Stimulated activated naive B cell treated with anti-CD40 and anti-IgM and Interleukin-4, amounts not matched to agents 10 μg/mL and 1 μg/mL and 100 μg/mL, for 72 hours (primary cell): ENCODE measurements around the gene PLVAP.

Source experiments
- ATAC-seq, 2 donors: fragments of 150-1000 bp; cut with Tn5 transposase; replicated peaks; 2 replicates each; pipeline ENCODE4 v1.10.0; 2021; ENCODE audit warnings: moderate library complexity in 1 of 2
- DNase-seq: peaks from one replicate; pipeline ENCODE4 v3.0.0; 2021
- H3K27ac Mint-ChIP-seq: one replicate; pipeline ENCODE4 v1.8.0; 2022; ENCODE audit warnings: mild to moderate bottlenecking, mixed read lengths
- H3K27me3 Mint-ChIP-seq, 2 donors: one replicate each; pipeline ENCODE4 v1.8.0; 2022; ENCODE audit warnings: mixed read lengths in 2 of 2
- H3K36me3 Mint-ChIP-seq, 2 donors: one replicate each; pipeline ENCODE4 v1.8.0; 2022; ENCODE audit warnings: mixed read lengths in 2 of 2, mild to moderate bottlenecking in 1 of 2
- H3K4me1 Mint-ChIP-seq, 2 donors: one replicate each; pipeline ENCODE4 v1.8.0; 2022; ENCODE audit warnings: mixed read lengths in 2 of 2, mild to moderate bottlenecking in 1 of 2
- H3K4me3 Mint-ChIP-seq, 2 donors: one replicate each; pipeline ENCODE4 v1.8.0; 2022; ENCODE audit warnings: mild to moderate bottlenecking in 2 of 2, mixed read lengths in 2 of 2, moderate library complexity in 1 of 2
- H3K9me3 Mint-ChIP-seq, 2 donors: one replicate each; pipeline ENCODE4 v1.8.0; 2022; ENCODE audit warnings: mixed read lengths in 2 of 2, mild to moderate bottlenecking in 1 of 2

The PLVAP gene

GRCh38 chr19:17329366-17330261 lies 47.5 kb downstream of the PLVAP start:
- Mint-ChIP-seq H3K4me1 (peaks cover 17 to 36% of the 10 kb centered on the region in 2 donors), H3K27ac (peak overlapping the region; percentile 47)
- no peak for ATAC-seq

GRCh38 chr19:17328517-17329365 lies 48.4 kb downstream of the PLVAP start:
- peak overlapping the region; percentile 69 to 81 for H3K4me3 Mint-ChIP-seq
- peaks cover 15 to 17% of the 10 kb centered on the region in 2 donors for H3K27me3 Mint-ChIP-seq
- no peak overlapping the region for H3K27ac Mint-ChIP-seq

More at GRCh38 chr19:17329366-17330261, 47.5 kb downstream of the PLVAP start:
- H3K36me3 Mint-ChIP-seq, result peaks cover 9 to 11% of the 10 kb centered on the region in 2 donors
- H3K27me3 Mint-ChIP-seq, result peaks cover 15 to 17% of the 10 kb centered on the region in 2 donors
- peaks cover 0 to 3% of the 10 kb centered on the region in 2 donors for H3K9me3 Mint-ChIP-seq
- H3K4me3 Mint-ChIP-seq, result peak overlapping the region in 1 of 2 donors; percentile 64
- no peak for DNase-seq

DNA sequence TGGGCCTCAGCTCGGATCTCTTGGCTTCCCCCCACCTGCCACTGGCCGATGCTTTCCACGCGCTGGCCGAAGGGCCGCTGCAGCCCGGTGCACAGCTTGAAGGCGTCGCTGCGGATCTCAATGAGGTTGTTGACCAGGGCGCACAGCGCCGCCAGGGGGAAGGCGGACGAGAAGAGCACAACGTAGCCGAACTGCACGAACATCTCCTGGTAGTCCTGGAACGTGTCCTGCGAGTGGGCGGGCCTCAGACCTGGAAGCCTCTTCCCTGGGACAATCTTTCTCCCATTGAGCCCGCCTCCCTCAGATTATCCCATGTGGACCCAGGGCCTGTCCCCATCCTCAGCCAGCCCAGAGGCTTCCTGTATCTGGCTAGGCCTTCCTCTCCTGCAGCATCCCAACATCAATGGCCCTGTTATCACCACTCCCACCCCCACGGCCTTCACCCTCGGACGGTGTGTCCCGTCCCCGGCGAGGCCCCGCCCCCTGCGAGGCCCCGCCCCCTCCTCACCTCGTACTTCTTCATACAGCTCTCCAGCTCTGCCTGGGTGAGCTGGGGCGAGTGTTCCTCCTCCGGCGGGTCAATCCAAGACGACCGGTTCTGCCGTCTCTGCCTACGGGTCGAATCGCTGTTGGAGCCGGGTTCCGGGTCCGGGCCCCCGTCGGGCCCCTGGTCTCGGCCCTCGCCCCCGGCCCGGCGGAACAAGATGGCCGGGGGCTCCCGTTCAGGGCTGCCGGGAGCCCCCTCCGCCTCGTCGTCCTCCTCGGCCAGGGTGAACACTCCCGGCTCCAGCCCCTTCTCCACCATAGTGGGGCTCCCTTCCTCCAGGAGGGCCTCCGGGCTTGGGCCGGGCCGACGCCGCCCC lies 49.3 kb downstream of the PLVAP start:
- Mint-ChIP-seq H3K9me3 (peaks cover 0 to 3% of the 10 kb centered on the region in 2 donors), H3K27me3 (peaks cover 15% of the 10 kb centered on the region in 2 donors), H3K4me1 (peaks cover 15 to 29% of the 10 kb centered on the region in 2 donors), H3K27ac (peak overlapping the region; percentile 14), H3K4me3 (peak overlapping the region; percentile 69 to 81), H3K36me3 (peaks cover 4 to 10% of the 10 kb centered on the region in 2 donors)
- peak; percentile 71 to 77 for ATAC-seq
- DNase-seq, result no peak

More at GRCh38 chr19:17328517-17329365, 48.4 kb downstream of the PLVAP start:
- ATAC-seq (peak; percentile 24 to 26), DNase-seq (no peak)
- Mint-ChIP-seq H3K4me1 (peaks cover 14 to 29% of the 10 kb centered on the region in 2 donors), H3K36me3 (peaks cover 6 to 10% of the 10 kb centered on the region in 2 donors), H3K9me3 (peaks cover 0 to 3% of the 10 kb centered on the region in 2 donors)

DNA sequence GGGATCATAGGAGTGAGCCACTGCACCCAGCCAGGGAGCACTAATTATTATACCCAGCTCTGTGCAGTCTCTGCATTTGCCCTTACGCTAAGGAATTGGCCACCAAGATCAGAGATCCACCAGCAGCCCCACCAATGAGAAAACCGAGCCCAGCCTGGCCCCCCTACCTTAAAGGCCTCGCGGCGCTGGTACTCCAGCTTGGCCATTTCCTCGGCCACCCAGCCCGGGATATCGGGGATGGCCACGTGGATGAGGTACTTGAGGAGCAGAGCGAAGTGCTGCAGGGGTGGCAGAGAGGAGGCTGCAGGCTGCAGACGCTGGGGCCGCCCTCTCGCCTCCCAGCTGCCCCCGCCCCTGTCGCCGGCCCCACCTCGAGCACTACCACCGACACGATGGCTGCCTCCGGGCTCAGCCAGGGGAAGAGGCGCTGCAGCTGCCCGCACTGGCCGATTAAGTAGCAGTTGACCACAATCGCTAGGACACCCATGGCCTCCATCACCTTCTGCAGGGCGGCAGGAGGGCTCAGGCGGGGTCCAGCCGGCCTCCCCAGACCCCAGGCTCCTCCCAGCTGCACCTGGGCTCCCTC lies 50.0 kb downstream of the PLVAP start:
- ATAC-seq (no peak), DNase-seq (no peak)
- no peaks in the 10 kb centered on the region for H3K9me3 Mint-ChIP-seq
- peaks cover 9 to 10% of the 10 kb centered on the region in 2 donors for H3K27me3 Mint-ChIP-seq
- H3K4me3 Mint-ChIP-seq, result no peak overlapping the region
- H3K4me1 Mint-ChIP-seq, result peaks cover 12 to 32% of the 10 kb centered on the region in 2 donors
- H3K27ac Mint-ChIP-seq, result no peak overlapping the region
- H3K36me3 Mint-ChIP-seq, result peaks cover 7 to 10% of the 10 kb centered on the region in 2 donors

GRCh38 chr19:17326595-17326966 lies 50.6 kb downstream of the PLVAP start:
- peaks cover 12 to 34% of the 10 kb centered on the region in 2 donors for H3K4me1 Mint-ChIP-seq
- H3K27me3 Mint-ChIP-seq, result peaks cover 9 to 10% of the 10 kb centered on the region in 2 donors
- ATAC-seq, result no peak
- H3K4me3 Mint-ChIP-seq, result no peak overlapping the region
- peaks cover 8 to 13% of the 10 kb centered on the region in 2 donors for H3K36me3 Mint-ChIP-seq
- H3K27ac Mint-ChIP-seq, result no peak overlapping the region
- H3K9me3 Mint-ChIP-seq, result no peaks in the 10 kb centered on the region
- DNase-seq, result no peak

DNA sequence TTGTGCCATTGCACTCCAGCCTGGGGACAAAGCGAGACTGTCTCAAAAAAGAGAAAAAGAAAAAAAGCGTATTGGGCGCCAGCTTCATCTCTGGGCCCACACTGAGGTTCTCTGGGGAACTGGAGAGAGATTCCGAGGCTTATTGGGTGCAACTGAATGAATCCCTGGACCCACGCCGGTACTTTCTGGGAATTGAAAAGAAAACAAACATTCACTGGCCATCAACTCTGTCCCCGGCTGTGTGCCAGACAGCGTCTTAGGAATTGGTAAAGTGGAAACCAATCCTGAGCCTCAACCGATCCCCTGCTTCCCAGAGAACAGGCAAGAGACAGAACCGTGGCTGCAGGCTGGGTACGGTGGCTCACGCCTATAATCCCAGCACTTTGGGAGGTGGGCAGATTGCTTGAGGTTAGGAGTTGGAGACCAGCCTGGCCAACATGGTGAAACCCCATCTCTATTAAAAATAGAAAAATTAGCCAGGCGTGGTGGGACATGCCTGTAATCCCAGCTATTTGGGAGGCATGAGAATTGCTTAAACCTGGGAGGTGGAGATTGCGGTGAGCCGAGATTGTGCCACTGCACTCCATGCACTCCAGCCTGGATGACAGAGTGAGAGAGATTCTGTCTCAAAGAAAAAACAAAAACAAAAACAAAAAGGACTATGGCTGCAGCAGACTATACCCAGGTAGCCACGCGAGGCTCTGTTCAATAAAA lies 51.1 kb downstream of the PLVAP start:
- Mint-ChIP-seq H3K4me3 (no peak overlapping the region), H3K27ac (no peak overlapping the region), H3K27me3 (peaks cover 8 to 10% of the 10 kb centered on the region in 2 donors), H3K4me1 (peaks cover 12 to 34% of the 10 kb centered on the region in 2 donors), H3K9me3 (no peaks in the 10 kb centered on the region), H3K36me3 (peaks cover 8 to 13% of the 10 kb centered on the region in 2 donors)
- no peak for DNase-seq
- ATAC-seq, result no peak

- Mint-ChIP-seq H3K9me3 (no peaks in the 10 kb centered on the region), H3K36me3 (peaks cover 16 to 20% of the 10 kb centered on the region in 2 donors), H3K27me3 (peaks cover 0 to 4% of the 10 kb centered on the region in 2 donors), H3K4me1 (peaks cover 12 to 34% of the 10 kb centered on the region in 2 donors), H3K4me3 (no peak overlapping the region), H3K27ac (no peak overlapping the region)
- ATAC-seq (no peak), DNase-seq (no peak)
Observed at GRCh38 chr19:17325133-17325532, 52.0 kb downstream of the PLVAP start.

GRCh38 chr19:17324357-17325114 lies 52.6 kb downstream of the PLVAP start:
- no peak for DNase-seq

GRCh38 chr19:17323964-17324332 lies 53.2 kb downstream of the PLVAP start:
- no peak for DNase-seq
- Mint-ChIP-seq H3K4me1 (peaks cover 4 to 23% of the 10 kb centered on the region in 2 donors), H3K27ac (no peak overlapping the region), H3K4me3 (peak overlapping the region; percentile 52 to 62), H3K36me3 (peaks cover 21 to 27% of the 10 kb centered on the region in 2 donors), H3K27me3 (no peaks in the 10 kb centered on the region), H3K9me3 (no peaks in the 10 kb centered on the region)
- peak; percentile 44 to 56 for ATAC-seq

More at GRCh38 chr19:17324357-17325114, 52.6 kb downstream of the PLVAP start:
- no peak for ATAC-seq
- H3K27me3 Mint-ChIP-seq, result no peaks in the 10 kb centered on the region
- peaks cover 21 to 26% of the 10 kb centered on the region in 2 donors for H3K36me3 Mint-ChIP-seq
- no peak overlapping the region for H3K27ac Mint-ChIP-seq
- H3K9me3 Mint-ChIP-seq, result no peaks in the 10 kb centered on the region
- H3K4me3 Mint-ChIP-seq, result no peak overlapping the region
- peaks cover 7 to 29% of the 10 kb centered on the region in 2 donors for H3K4me1 Mint-ChIP-seq

DNA sequence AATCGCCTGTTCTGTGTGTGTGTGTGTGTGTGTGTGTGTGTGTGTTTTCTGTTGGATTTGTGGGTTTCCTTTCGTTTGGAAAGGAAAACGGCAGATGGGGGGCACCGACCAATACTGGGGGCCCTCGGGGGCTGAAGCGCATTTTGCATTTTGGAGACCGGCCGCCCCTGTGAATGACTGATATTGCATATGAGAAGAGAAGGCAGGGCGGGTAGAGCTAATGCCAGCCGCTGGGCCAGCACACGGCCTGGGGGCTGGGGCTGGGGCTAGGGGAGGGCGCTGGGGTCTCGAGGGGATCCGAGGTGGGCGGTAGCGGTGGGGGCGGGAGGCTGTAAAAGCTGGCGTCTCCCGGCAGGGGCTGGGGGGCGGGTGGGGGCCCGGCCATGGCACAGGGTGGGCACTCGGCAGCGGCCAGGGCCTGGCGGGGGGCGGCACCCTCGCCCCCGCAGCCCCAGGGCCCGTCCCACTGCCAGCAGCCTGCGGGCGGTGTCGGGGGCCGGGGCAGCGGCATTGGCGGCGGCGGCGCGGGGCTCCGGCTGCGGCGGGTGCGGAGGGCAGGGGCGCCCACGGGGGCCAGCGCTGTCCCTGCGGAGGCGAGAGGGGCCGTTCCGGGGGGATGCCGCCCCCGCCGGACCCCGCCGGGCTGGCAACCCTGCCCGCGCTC lies 53.7 kb downstream of the PLVAP start:
- no peaks in the 10 kb centered on the region for H3K27me3 Mint-ChIP-seq
- ATAC-seq (peak; percentile 3 to 8), DNase-seq (no peak)
- peak overlapping the region; percentile 48 to 75 for H3K4me3 Mint-ChIP-seq
- peak overlapping the region; percentile 42 for H3K27ac Mint-ChIP-seq
- peaks cover 3 to 18% of the 10 kb centered on the region in 2 donors for H3K4me1 Mint-ChIP-seq
- H3K36me3 Mint-ChIP-seq, result peaks cover 21 to 27% of the 10 kb centered on the region in 2 donors
- no peaks in the 10 kb centered on the region for H3K9me3 Mint-ChIP-seq

- no peak for DNase-seq
- Mint-ChIP-seq H3K27ac (no peak overlapping the region), H3K4me1 (peaks cover 3 to 14% of the 10 kb centered on the region in 2 donors)
Observed at GRCh38 chr19:17322854-17323253, 54.3 kb downstream of the PLVAP start.

More at GRCh38 chr19:17322854-17323253, 54.3 kb downstream of the PLVAP start:
- H3K9me3 Mint-ChIP-seq, result no peaks in the 10 kb centered on the region
- peaks cover 21 to 27% of the 10 kb centered on the region in 2 donors for H3K36me3 Mint-ChIP-seq
- no peak overlapping the region for H3K4me3 Mint-ChIP-seq
- H3K27me3 Mint-ChIP-seq, result no peaks in the 10 kb centered on the region
- ATAC-seq, result no peak
